Left cardiac atrium (tissue), 4 donors: ENCODE data around the gene BCLAF1. TPM values are rescaled to one million over a fixed set of nuclear protein-coding genes. Genes with fewer than 3 reads are reported as not detected.
"Not testable (repeated sequence)": the region's sequence is repeated elsewhere in the genome, so short reads cannot be mapped to it uniquely, and the experiment has no call there.

Experiments used
- ATAC-seq, 2 donors: fragments of 200-7000 bp; cut with Tn5 transposase; one replicate each; pipeline ENCODE4 v1.9.1; 2020; ENCODE audit warnings: mild to moderate bottlenecking in 2 of 2, moderate library complexity in 2 of 2
- DNase-seq: peaks from one replicate; pipeline ENCODE4 v3.0.0-alpha.2; 2020
- intact Hi-C, 2 donors: fragments of 100-400 bp; cut with DNase I; formaldehyde crosslinking; loops; one replicate each; pipeline versions ENCODE4 v1.14.1 to v1.15.1; 2022 to 2023
- total RNA-seq, 2 donors: library from RNA; stranded (reverse); fragmentation: NEBNext Ultra II Directional; extraction: Animal tissue kit (Norgen Biotek cat#: 25700); gene quantifications; one replicate each; pipeline ENCODE4 v1.2.1, GENCODE V29; 2021
- donor health status: DM: no; HTN: yes; CAD: no.
- donor health status: DM: no; HTN: yes; CAD: no; lungs with severe emphysema.
- donor health status: DM: yes; HTN: yes; CAD: no.
- donor health status: Dilated cardiomyopathy.

Gene BCLAF1
- total RNA-seq, 2 donors from 2014 or later: 70.9 to 99.8 TPM

- ATAC-seq: no peak
- intact Hi-C loops: no loop called here
Measured at GRCh38 chr6:136254851-136255466, 34.7 kb downstream of the BCLAF1 start.

GRCh38 chr6:136253734-136254133 is 35.9 kb downstream of the BCLAF1 start:
- no peak for DNase-seq
- intact Hi-C loops: no loop called here
- no peak for ATAC-seq

More at GRCh38 chr6:136254851-136255466, 34.7 kb downstream of the BCLAF1 start:
- no peak for DNase-seq

- ATAC-seq (no peak), DNase-seq (no peak)
- intact Hi-C loops: no loop called here
Measured at GRCh38 chr6:136252441-136252840, 37.2 kb downstream of the BCLAF1 start.

- no peak for ATAC-seq
- intact Hi-C loops: no loop called here
- DNase-seq: no peak
Measured at GRCh38 chr6:136251394-136251793, 38.3 kb downstream of the BCLAF1 start.

GRCh38 chr6:136250686-136251008 is 39.0 kb downstream of the BCLAF1 start:
- peak in 1 of 2 donors; percentile 25 for ATAC-seq
- intact Hi-C loops: no loop called here
- no peak for DNase-seq

- DNase-seq (peak; percentile 95), ATAC-seq (peak; percentile 98 to 100)
- intact Hi-C loops: loop anchor here in 1 of 2 donors (5.0 kb wide), 1 partner anchor 32 kb away; no protein-coding TSS in a partner anchor
Measured at GRCh38 chr6:136249811-136250685, 39.6 kb downstream of the BCLAF1 start, which contains the start of gene MTFR2. Gene MTFR2, minus strand, starts transcription at chr6:136250311. Its CDS starts 1,212 bp downstream, at chr6:136249099.

GRCh38 chr6:136249336-136249735 is 40.3 kb downstream of the BCLAF1 start:
- no peak for ATAC-seq
- intact Hi-C loops: loop anchor here in 1 of 2 donors (5.0 kb wide), 1 partner anchor 33 kb away; no protein-coding TSS in a partner anchor
- no peak for DNase-seq

- intact Hi-C loops: no loop called here
- no peak for ATAC-seq
- DNase-seq: no peak
Measured at GRCh38 chr6:136244061-136244616, 45.5 kb downstream of the BCLAF1 start.

GRCh38 chr6:136236466-136237293 is 53.0 kb downstream of the BCLAF1 start:
- DNase-seq: no peak
- intact Hi-C loops: no loop called here
- ATAC-seq: peak in 1 of 2 donors; percentile 53

- ATAC-seq: no peak
- intact Hi-C loops: no loop called here
- no peak for DNase-seq
Measured at GRCh38 chr6:136235233-136235564, 54.4 kb downstream of the BCLAF1 start.

GRCh38 chr6:136232701-136233100 is 56.9 kb downstream of the BCLAF1 start:
- intact Hi-C loops: no loop called here
- no peak for ATAC-seq
- no peak for DNase-seq

- intact Hi-C loops: no loop called here
- ATAC-seq (peak in 1 of 2 donors; percentile 37), DNase-seq (no peak)
Measured at GRCh38 chr6:136230219-136230853, 59.3 kb downstream of the BCLAF1 start.

- ATAC-seq (no peak), DNase-seq (no peak)
- intact Hi-C loops: loop anchor here in 1 of 2 donors (5.0 kb wide), 1 partner anchor 197 kb away; no protein-coding TSS in a partner anchor
Measured at GRCh38 chr6:136228814-136229213, 60.8 kb downstream of the BCLAF1 start.

- intact Hi-C loops: loop anchor here in 1 of 2 donors (5.0 kb wide), 1 partner anchor 195 kb away; no protein-coding TSS in a partner anchor
- peak; percentile 34 to 35 for ATAC-seq
Measured at GRCh38 chr6:136226674-136227377, 62.8 kb downstream of the BCLAF1 start.

GRCh38 chr6:136226027-136226673 is 63.5 kb downstream of the BCLAF1 start:
- intact Hi-C loops: loop anchor here in 1 of 2 donors (5.0 kb wide), 1 partner anchor 194 kb away; no protein-coding TSS in a partner anchor
- peak; percentile 77 to 88 for ATAC-seq
- peak; percentile 45 for DNase-seq

More at GRCh38 chr6:136226674-136227377, 62.8 kb downstream of the BCLAF1 start:
- no peak for DNase-seq

GRCh38 chr6:136225496-136225895 is 64.2 kb downstream of the BCLAF1 start:
- ATAC-seq: no peak
- DNase-seq: no peak
- intact Hi-C loops: loop anchor here in 1 of 2 donors (2.0 to 5.0 kb wide), 2 partner anchors 193 to 689 kb away; no protein-coding TSS in a partner anchor

- not testable (repeated sequence) for DNase-seq, ATAC-seq
- intact Hi-C loops: loop anchor here in 1 of 2 donors (2.0 to 5.0 kb wide), 2 partner anchors 193 to 688 kb away; no protein-coding TSS in a partner anchor
Measured at GRCh38 chr6:136224974-136225373, 64.7 kb downstream of the BCLAF1 start.
